ENCODE data around the gene SOST. TPM values are rescaled to one million over a fixed set of nuclear protein-coding genes. Genes with fewer than 3 reads are reported as not detected.

Gene SOST
- total and polyA plus RNA-seq, 2 experiments from 2014 or later, result not detected

GRCh38 chr17:43787728-43788127 lies 29.1 kb upstream of the SOST start:
- in situ Hi-C loops (cut with MboI), result no loop called here
- DNase-seq, result no peak
- Histone ChIP-seq H3K9ac (no peak overlapping the region), H3K4me3 (no peak overlapping the region), H2AFZ (no peak overlapping the region), H3K4me2 (ENCODE audit: unreplicated experiment) (no peak overlapping the region), H4K20me1 (ENCODE audit: insufficient read depth) (no peaks in the 10 kb centered on the region), H3F3A (ENCODE audit: insufficient read depth) (peaks cover 18% of the 10 kb centered on the region), H3K36me3 (ENCODE audit: low read depth) (no peaks in the 10 kb centered on the region), H3K27me3 (replicated peaks; ENCODE audit: insufficient read depth) (peaks cover 19% of the 10 kb centered on the region; the same call in 1 of the 2 replicates), H3K27ac (no peak overlapping the region), H3K9me2 (ENCODE audit: insufficient read depth) (no peaks in the 10 kb centered on the region), H3K79me2 (ENCODE audit: insufficient read depth) (no peaks in the 10 kb centered on the region), H3K4me1 (ENCODE audit: insufficient read depth) (peaks cover 20% of the 10 kb centered on the region), H3K9me3 (ENCODE audit: low read depth) (no peaks in the 10 kb centered on the region)
- WGBS, 2 experiments (ENCODE audit: low coverage in 1 of 2, low lambda C conversion rate in 2 of 2, missing lambda C conversion rate in 2 of 2), result 93 to 98% methylated on average over 2 of the region's 2 CpGs
- TF ChIP-seq EZH2 (IDR thresholded peaks at IDR 0.05; ENCODE audit: insufficient read depth, poor library complexity, severe bottlenecking), result no peak
- TF ChIP-seq EZH2phosphoT487 (IDR thresholded peaks at IDR 0.05; ENCODE audit: insufficient read depth, low read depth), result no peak

GRCh38 chr17:43784628-43785101 lies 26.1 kb upstream of the SOST start:
- H2AFZ ChIP-seq, result 0 out of 2 replicates have a peak overlapping the region, but pooled peaks have one; percentile 7
- no peaks in the 10 kb centered on the region for H3K36me3 ChIP-seq (ENCODE audit: low read depth)
- no peaks in the 10 kb centered on the region for H3K9me2 ChIP-seq (ENCODE audit: insufficient read depth)
- peaks cover 18% of the 10 kb centered on the region for H3F3A ChIP-seq (ENCODE audit: insufficient read depth)
- H4K20me1 ChIP-seq (ENCODE audit: insufficient read depth), result no peaks in the 10 kb centered on the region
- peaks cover 23% of the 10 kb centered on the region for H3K27me3 ChIP-seq (replicated peaks; ENCODE audit: insufficient read depth)
- TF ChIP-seq EZH2 (IDR thresholded peaks at IDR 0.05; ENCODE audit: insufficient read depth, poor library complexity, severe bottlenecking), result no peak
- no peak for TF ChIP-seq EZH2phosphoT487 (IDR thresholded peaks at IDR 0.05; ENCODE audit: insufficient read depth, low read depth)
- H3K9ac ChIP-seq, result peak overlapping the region; percentile 47
- in situ Hi-C loops (cut with MboI), result no loop called here
- H3K9me3 ChIP-seq (ENCODE audit: low read depth), result no peaks in the 10 kb centered on the region
- peak; percentile 91 for DNase-seq
- no peak overlapping the region for H3K4me3 ChIP-seq
- peak overlapping the region; percentile 62 for H3K4me2 ChIP-seq (ENCODE audit: unreplicated experiment)
- no peaks in the 10 kb centered on the region for H3K79me2 ChIP-seq (ENCODE audit: insufficient read depth)
- WGBS, 2 experiments (ENCODE audit: low coverage in 1 of 2, low lambda C conversion rate in 2 of 2, missing lambda C conversion rate in 2 of 2), result 22 to 23% methylated on average over 5 of the region's 5 CpGs
- peak overlapping the region; percentile 78 for H3K27ac ChIP-seq
- peaks cover 20% of the 10 kb centered on the region for H3K4me1 ChIP-seq (ENCODE audit: insufficient read depth)

- Histone ChIP-seq H3K36me3 (ENCODE audit: low read depth) (no peaks in the 10 kb centered on the region), H3K4me3 (no peak overlapping the region), H3K4me2 (ENCODE audit: unreplicated experiment) (peak overlapping the region; percentile 62), H3K9ac (peak overlapping the region; percentile 47), H3K4me1 (ENCODE audit: insufficient read depth) (peaks cover 20% of the 10 kb centered on the region), H3K9me2 (ENCODE audit: insufficient read depth) (no peaks in the 10 kb centered on the region), H4K20me1 (ENCODE audit: insufficient read depth) (no peaks in the 10 kb centered on the region), H3F3A (ENCODE audit: insufficient read depth) (peaks cover 18% of the 10 kb centered on the region), H3K27ac (peak overlapping the region; percentile 78), H3K9me3 (ENCODE audit: low read depth) (no peaks in the 10 kb centered on the region), H2AFZ (peak overlapping the region; percentile 7; the same call in 1 of the 2 replicates), H3K79me2 (ENCODE audit: insufficient read depth) (no peaks in the 10 kb centered on the region), H3K27me3 (replicated peaks; ENCODE audit: insufficient read depth) (peaks cover 23% of the 10 kb centered on the region)
- DNase-seq, result peak; percentile 66
- WGBS, 2 experiments (ENCODE audit: low coverage in 1 of 2, low lambda C conversion rate in 2 of 2, missing lambda C conversion rate in 2 of 2), result 11 to 30% methylated on average over 2 of the region's 2 CpGs
- in situ Hi-C loops (cut with MboI), result no loop called here
- TF ChIP-seq EZH2phosphoT487 (IDR thresholded peaks at IDR 0.05; ENCODE audit: insufficient read depth, low read depth), result peak; percentile 91; the same call in 1 of the 2 replicates
- no peak for TF ChIP-seq EZH2 (IDR thresholded peaks at IDR 0.05; ENCODE audit: insufficient read depth, poor library complexity, severe bottlenecking)
Observed at GRCh38 chr17:43784068-43784467, 25.5 kb upstream of the SOST start.

- H3K27ac ChIP-seq, result no peak overlapping the region
- peaks cover under 1% of the 10 kb centered on the region; the same call in 1 of the 2 replicates for H3K79me2 ChIP-seq (ENCODE audit: insufficient read depth)
- H3K4me1 ChIP-seq (ENCODE audit: insufficient read depth), result peaks cover 20% of the 10 kb centered on the region
- H3K4me2 ChIP-seq (ENCODE audit: unreplicated experiment), result no peak overlapping the region
- no peaks in the 10 kb centered on the region for H3K9me3 ChIP-seq (ENCODE audit: low read depth)
- H3K4me3 ChIP-seq, result no peak overlapping the region
- TF ChIP-seq EZH2 (IDR thresholded peaks at IDR 0.05; ENCODE audit: insufficient read depth, poor library complexity, severe bottlenecking) (no peak), EZH2phosphoT487 (IDR thresholded peaks at IDR 0.05; ENCODE audit: insufficient read depth, low read depth) (no peak)
- H3K9ac ChIP-seq, result no peak overlapping the region
- H3K9me2 ChIP-seq (ENCODE audit: insufficient read depth), result no peaks in the 10 kb centered on the region
- in situ Hi-C loops (cut with MboI), result no loop called here
- no peaks in the 10 kb centered on the region for H3K36me3 ChIP-seq (ENCODE audit: low read depth)
- 89 to 91% methylated on average over 15 of the region's 15 CpGs for WGBS, 2 experiments (ENCODE audit: low coverage in 1 of 2, low lambda C conversion rate in 2 of 2, missing lambda C conversion rate in 2 of 2)
- DNase-seq, result no peak
- H3F3A ChIP-seq (ENCODE audit: insufficient read depth), result peaks cover 18% of the 10 kb centered on the region
- H4K20me1 ChIP-seq (ENCODE audit: insufficient read depth), result no peaks in the 10 kb centered on the region
- H3K27me3 ChIP-seq (replicated peaks; ENCODE audit: insufficient read depth), result peaks cover 19% of the 10 kb centered on the region
- no peak overlapping the region for H2AFZ ChIP-seq
Observed at GRCh38 chr17:43782913-43783680, 24.5 kb upstream of the SOST start.
